GM19025 (cell line): ENCODE measurements around the gene NECTIN1.

Source experiments
- ATAC-seq: cut with Tn5 transposase; IDR thresholded peaks from one replicate; pipeline ENCODE4 v1.9.1; 2021; ENCODE audit warnings: mild to moderate bottlenecking, low read depth, moderate library complexity; ENCODE audit not compliant: unreplicated experiment

NECTIN1 gene

GRCh38 chr11:119728651-119729580 is at the start of gene NECTIN1:
NECTIN1 (minus strand) TSS chr11:119729200; CDS start chr11:119728553, 647 bp downstream.
- ATAC-seq, result peak; percentile 81

- ATAC-seq, result no peak
These were observed 49.6 kb upstream of the NECTIN1 start for GRCh38 chr11:119778391-119779194.

GRCh38 chr11:119777940-119778339 is 48.9 kb upstream of the NECTIN1 start:
- no peak for ATAC-seq

- no peak for ATAC-seq
These were observed 47.7 kb upstream of the NECTIN1 start for GRCh38 chr11:119776651-119777050.

- ATAC-seq, result no peak
These were observed 47.1 kb upstream of the NECTIN1 start for GRCh38 chr11:119776031-119776636.

- no peak for ATAC-seq
These were observed 45.3 kb upstream of the NECTIN1 start for GRCh38 chr11:119774172-119774763.

GRCh38 chr11:119772641-119773415 is 43.8 kb upstream of the NECTIN1 start:
- ATAC-seq, result no peak

GRCh38 chr11:119772076-119772475 is 43.1 kb upstream of the NECTIN1 start:
- ATAC-seq, result no peak

GRCh38 chr11:119771172-119771770 is 42.3 kb upstream of the NECTIN1 start:
- ATAC-seq, result no peak

GRCh38 chr11:119765628-119766027 is 36.6 kb upstream of the NECTIN1 start:
- no peak for ATAC-seq

- ATAC-seq, result no peak
These were observed 35.3 kb upstream of the NECTIN1 start for GRCh38 chr11:119764108-119764868.

- ATAC-seq, result no peak
These were observed 34.2 kb upstream of the NECTIN1 start for GRCh38 chr11:119763071-119763728.

GRCh38 chr11:119759747-119760412 is 30.9 kb upstream of the NECTIN1 start:
- ATAC-seq, result no peak

- ATAC-seq, result no peak
These were observed 30.3 kb upstream of the NECTIN1 start for GRCh38 chr11:119759324-119759723.

GRCh38 chr11:119758291-119758690 is 29.3 kb upstream of the NECTIN1 start:
- ATAC-seq, result no peak

GRCh38 chr11:119757378-119757777 is 28.4 kb upstream of the NECTIN1 start:
- ATAC-seq, result no peak

GRCh38 chr11:119756169-119756865 is 27.3 kb upstream of the NECTIN1 start:
- no peak for ATAC-seq
